IPS-18a (cell line): ENCODE results near the gene HDLBP.
A peak's percentile ranks its signal among the peaks of the same experiment; 100 is the strongest.

Experiments
- H3K27ac ChIP-seq: one replicate; pipeline ENCODE4 v1.5.1; 2013; ENCODE audit warnings: low read length
- H3K27me3 ChIP-seq: one replicate; pipeline ENCODE4 v1.6.1; 2013; ENCODE audit warnings: mild to moderate bottlenecking, low read length; ENCODE audit not compliant: control insufficient read depth, insufficient read depth
- H3K36me3 ChIP-seq: one replicate; pipeline ENCODE4 v1.6.1; 2013; ENCODE audit warnings: low read depth, low read length; ENCODE audit not compliant: control insufficient read depth
- H3K4me1 ChIP-seq: one replicate; pipeline ENCODE4 v1.6.1; 2013; ENCODE audit warnings: low read depth, low read length; ENCODE audit not compliant: control insufficient read depth
- H3K4me3 ChIP-seq: one replicate; pipeline ENCODE4 v1.5.1; 2013; ENCODE audit warnings: low read length
- H3K9ac ChIP-seq: one replicate; pipeline ENCODE4 v1.6.1; 2013; ENCODE audit warnings: mild to moderate bottlenecking, low read length, moderate library complexity
- H3K9me3 ChIP-seq: one replicate; pipeline ENCODE4 v1.6.1; 2013; ENCODE audit warnings: low read depth, low read length; ENCODE audit not compliant: control insufficient read depth

HDLBP gene

GRCh38 chr2:241315093-241315878 is at the start of gene HDLBP:
TSS of gene HDLBP (minus strand) at chr2:241315672. CDS start at chr2:241266869, 48,803 bp downstream.
- H3K9ac ChIP-seq, result peak within 1 kb of the TSS; percentile 99
- peak within 1 kb of the TSS; percentile 99 for H3K27ac ChIP-seq
- H3K36me3 ChIP-seq, result peaks cover 6% of the 10 kb centered on the region
- H3K4me1 ChIP-seq, result peaks cover 21% of the 10 kb centered on the region
- no peaks in the 10 kb centered on the region for H3K9me3 ChIP-seq
- no peaks in the 10 kb centered on the region for H3K27me3 ChIP-seq
- peak within 1 kb of the TSS; percentile 92 for H3K4me3 ChIP-seq

- peaks cover 33% of the 10 kb centered on the region for H3K4me1 ChIP-seq
- H3K27me3 ChIP-seq, result no peaks in the 10 kb centered on the region
- no peak overlapping the region for H3K4me3 ChIP-seq
- no peaks in the 10 kb centered on the region for H3K36me3 ChIP-seq
- no peak overlapping the region for H3K27ac ChIP-seq
- no peak overlapping the region for H3K9ac ChIP-seq
- H3K9me3 ChIP-seq, result no peaks in the 10 kb centered on the region
These were observed 49.3 kb upstream of the HDLBP start for GRCh38 chr2:241364781-241365180.

- Histone ChIP-seq H3K4me1 (peaks cover 33% of the 10 kb centered on the region), H3K4me3 (peak overlapping the region; percentile 12), H3K9ac (no peak overlapping the region), H3K36me3 (no peaks in the 10 kb centered on the region), H3K27ac (no peak overlapping the region), H3K9me3 (no peaks in the 10 kb centered on the region), H3K27me3 (no peaks in the 10 kb centered on the region)
These were observed 48.0 kb upstream of the HDLBP start for GRCh38 chr2:241363426-241363825.

GRCh38 chr2:241359481-241360045 is 44.1 kb upstream of the HDLBP start:
- Histone ChIP-seq H3K36me3 (no peaks in the 10 kb centered on the region), H3K4me3 (no peak overlapping the region), H3K27ac (no peak overlapping the region), H3K4me1 (peaks cover 25% of the 10 kb centered on the region), H3K9ac (no peak overlapping the region), H3K27me3 (no peaks in the 10 kb centered on the region), H3K9me3 (no peaks in the 10 kb centered on the region)

- no peak overlapping the region for H3K27ac ChIP-seq
- peaks cover 10% of the 10 kb centered on the region for H3K36me3 ChIP-seq
- no peak overlapping the region for H3K4me3 ChIP-seq
- no peak overlapping the region for H3K9ac ChIP-seq
- H3K4me1 ChIP-seq, result peaks cover 27% of the 10 kb centered on the region
- no peaks in the 10 kb centered on the region for H3K9me3 ChIP-seq
- H3K27me3 ChIP-seq, result no peaks in the 10 kb centered on the region
These were observed 43.0 kb upstream of the HDLBP start for GRCh38 chr2:241358470-241358869.

- Histone ChIP-seq H3K27ac (no peak overlapping the region), H3K9ac (no peak overlapping the region), H3K27me3 (no peaks in the 10 kb centered on the region), H3K4me1 (peaks cover 19% of the 10 kb centered on the region), H3K36me3 (peaks cover 20% of the 10 kb centered on the region), H3K4me3 (peak overlapping the region; percentile 83), H3K9me3 (no peaks in the 10 kb centered on the region)
These were observed 42.1 kb upstream of the HDLBP start for GRCh38 chr2:241357531-241357930.

- no peak overlapping the region for H3K27ac ChIP-seq
- H3K27me3 ChIP-seq, result no peaks in the 10 kb centered on the region
- peaks cover 26% of the 10 kb centered on the region for H3K36me3 ChIP-seq
- peak overlapping the region; percentile 83 for H3K4me3 ChIP-seq
- peak overlapping the region; percentile 68 for H3K9ac ChIP-seq
- H3K9me3 ChIP-seq, result no peaks in the 10 kb centered on the region
- peaks cover 19% of the 10 kb centered on the region for H3K4me1 ChIP-seq
These were observed 41.4 kb upstream of the HDLBP start for GRCh38 chr2:241356871-241357260.

- Histone ChIP-seq H3K27me3 (no peaks in the 10 kb centered on the region), H3K4me3 (peak within 1 kb of the TSS; percentile 83), H3K9ac (peak within 1 kb of the TSS; percentile 68), H3K36me3 (peaks cover 33% of the 10 kb centered on the region), H3K9me3 (no peaks in the 10 kb centered on the region), H3K27ac (peak within 1 kb of the TSS; percentile 46), H3K4me1 (peaks cover 17% of the 10 kb centered on the region)
These were observed 40.8 kb upstream of the HDLBP start, which contains the start of gene FARP2 for GRCh38 chr2:241355983-241356870. TSS of gene FARP2 (plus strand) at chr2:241356285. CDS start at chr2:241373108, 16,823 bp downstream.

- peak overlapping the region; percentile 46 for H3K27ac ChIP-seq
- H3K27me3 ChIP-seq, result no peaks in the 10 kb centered on the region
- H3K4me1 ChIP-seq, result peaks cover 15% of the 10 kb centered on the region
- no peaks in the 10 kb centered on the region for H3K9me3 ChIP-seq
- H3K9ac ChIP-seq, result peak overlapping the region; percentile 37
- H3K4me3 ChIP-seq, result peak overlapping the region; percentile 59
- H3K36me3 ChIP-seq, result peaks cover 46% of the 10 kb centered on the region
These were observed 39.5 kb upstream of the HDLBP start for GRCh38 chr2:241354668-241355658.

- peaks cover 70% of the 10 kb centered on the region for H3K36me3 ChIP-seq
- no peak overlapping the region for H3K4me3 ChIP-seq
- H3K27ac ChIP-seq, result no peak overlapping the region
- no peak overlapping the region for H3K9ac ChIP-seq
- peaks cover 15% of the 10 kb centered on the region for H3K4me1 ChIP-seq
- no peaks in the 10 kb centered on the region for H3K27me3 ChIP-seq
- no peaks in the 10 kb centered on the region for H3K9me3 ChIP-seq
These were observed 36.8 kb upstream of the HDLBP start for GRCh38 chr2:241352227-241352626.
